Measurements from ENCODE around the gene CDC34.

CDC34 gene

DNA sequence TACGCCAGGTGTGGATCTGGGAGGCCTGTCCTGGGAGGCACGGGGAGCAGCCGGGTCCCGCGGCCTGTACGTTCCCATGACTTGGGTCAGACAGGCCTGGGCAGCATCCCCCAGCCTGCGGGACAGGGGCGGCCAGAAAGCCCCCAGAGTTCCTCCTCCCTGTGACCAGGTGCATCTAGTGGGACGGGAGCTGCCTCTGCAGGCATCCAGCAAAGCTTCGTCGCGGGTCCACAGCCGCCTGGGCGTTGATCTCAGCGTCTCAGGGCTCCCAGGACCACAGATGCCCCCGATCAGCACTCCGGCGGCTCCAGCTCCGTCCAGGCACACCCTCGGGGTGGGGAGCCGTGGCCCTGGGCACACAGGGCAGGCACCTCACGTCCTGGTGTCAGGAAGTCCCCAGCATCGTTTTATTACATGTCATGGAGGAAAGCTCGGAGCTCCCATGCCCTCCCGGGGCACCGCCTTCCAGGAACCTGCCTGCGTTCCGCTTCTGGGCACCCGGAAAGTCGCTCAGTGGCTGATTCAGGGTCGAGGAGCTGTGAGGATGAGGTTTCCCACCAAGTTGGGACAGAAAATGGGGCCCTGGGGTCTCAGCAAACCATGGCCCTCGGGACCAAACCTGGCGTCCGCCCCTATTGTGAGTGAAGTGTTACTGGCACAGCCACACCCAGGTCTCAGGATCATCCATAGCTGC lies 10.8 kb downstream of the CDC34 start:
- DNase-seq (ENCODE audit: low read depth) = no peak

DNA sequence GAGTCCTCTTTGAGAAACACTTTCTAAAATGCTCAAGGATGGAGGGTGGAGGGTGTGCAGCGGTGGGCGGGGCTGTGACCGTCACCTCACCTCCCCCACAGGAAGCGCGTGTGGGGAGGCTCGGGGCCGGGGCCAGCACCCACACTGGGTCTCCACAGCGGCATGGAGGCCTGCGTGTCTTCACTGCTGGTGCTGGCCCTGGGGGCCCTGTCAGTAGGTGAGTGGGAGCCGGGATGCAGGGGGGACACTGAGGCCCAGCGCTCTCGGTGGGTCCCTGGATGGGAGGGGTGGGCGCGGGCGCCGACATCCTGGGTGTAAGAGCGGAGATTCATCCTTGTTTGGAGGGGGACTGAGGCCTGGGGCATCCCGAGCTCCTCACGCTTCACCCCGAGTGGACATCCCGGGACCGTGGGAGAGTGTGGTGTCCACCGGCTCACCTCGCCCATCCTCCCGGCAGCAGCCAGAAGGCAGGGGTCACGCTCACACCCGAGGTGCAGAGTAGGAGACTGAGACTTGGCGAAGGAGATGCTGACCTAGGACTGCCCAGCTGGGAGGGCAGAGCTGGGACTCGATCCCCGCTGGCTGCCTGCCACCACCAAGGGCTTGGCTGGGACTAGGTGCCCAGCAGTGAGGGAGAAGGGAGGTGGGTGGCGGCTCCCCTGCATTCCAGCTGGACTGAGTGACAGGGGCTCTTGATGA lies 12.5 kb downstream of the CDC34 start, which contains the start of gene GZMM:
TSS of gene GZMM (plus strand) at position 144 of the 699 bp plus-strand sequence. CDS start at position 163, 19 bp downstream.
- DNase-seq (ENCODE audit: low read depth) = peak; percentile 68

GRCh38 chr19:547117-547516 lies 15.6 kb downstream of the CDC34 start:
- DNase-seq (ENCODE audit: low read depth) = no peak

DNA sequence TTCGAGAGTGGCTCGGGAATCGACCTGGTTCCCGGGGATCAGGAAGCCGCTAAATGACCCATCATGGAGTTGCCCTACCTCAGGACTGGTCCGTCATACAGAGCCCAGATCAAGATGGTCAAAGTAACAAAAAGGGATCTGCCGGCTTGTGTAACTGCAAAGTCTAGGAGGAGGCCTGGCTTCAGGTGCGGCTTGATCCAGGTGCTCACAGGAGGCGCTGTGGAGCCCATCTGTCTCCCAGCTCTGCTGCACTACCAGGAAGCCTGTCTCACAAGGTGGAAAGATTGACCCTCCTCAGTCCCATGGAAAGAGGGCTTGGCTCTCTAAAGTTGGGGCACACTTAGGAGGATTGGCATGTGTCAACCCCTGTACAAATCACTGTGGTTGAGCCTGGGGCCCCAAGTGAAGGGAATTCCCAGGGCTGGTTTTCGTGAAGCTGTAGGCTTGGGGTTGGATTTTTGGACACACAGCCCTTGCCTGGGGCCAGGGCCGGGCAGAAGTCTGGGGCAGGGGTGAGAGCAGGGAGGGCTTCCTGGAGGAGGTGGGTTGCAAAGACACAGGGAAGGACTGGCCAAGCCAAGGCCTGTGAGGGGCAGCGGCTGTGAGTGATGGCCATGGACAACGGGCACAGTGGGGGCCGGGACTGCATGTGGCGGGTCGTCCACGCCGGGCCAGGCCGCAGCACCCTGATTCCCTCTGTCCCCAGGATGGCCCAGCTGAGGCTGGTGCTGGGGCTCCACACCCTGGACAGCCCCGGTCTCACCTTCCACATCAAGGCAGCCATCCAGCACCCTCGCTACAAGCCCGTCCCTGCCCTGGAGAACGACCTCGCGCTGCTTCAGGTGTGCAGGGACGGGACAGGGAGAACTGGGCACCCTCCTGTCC lies 16.5 kb downstream of the CDC34 start:
- DNase-seq (ENCODE audit: low read depth) = no peak

DNA sequence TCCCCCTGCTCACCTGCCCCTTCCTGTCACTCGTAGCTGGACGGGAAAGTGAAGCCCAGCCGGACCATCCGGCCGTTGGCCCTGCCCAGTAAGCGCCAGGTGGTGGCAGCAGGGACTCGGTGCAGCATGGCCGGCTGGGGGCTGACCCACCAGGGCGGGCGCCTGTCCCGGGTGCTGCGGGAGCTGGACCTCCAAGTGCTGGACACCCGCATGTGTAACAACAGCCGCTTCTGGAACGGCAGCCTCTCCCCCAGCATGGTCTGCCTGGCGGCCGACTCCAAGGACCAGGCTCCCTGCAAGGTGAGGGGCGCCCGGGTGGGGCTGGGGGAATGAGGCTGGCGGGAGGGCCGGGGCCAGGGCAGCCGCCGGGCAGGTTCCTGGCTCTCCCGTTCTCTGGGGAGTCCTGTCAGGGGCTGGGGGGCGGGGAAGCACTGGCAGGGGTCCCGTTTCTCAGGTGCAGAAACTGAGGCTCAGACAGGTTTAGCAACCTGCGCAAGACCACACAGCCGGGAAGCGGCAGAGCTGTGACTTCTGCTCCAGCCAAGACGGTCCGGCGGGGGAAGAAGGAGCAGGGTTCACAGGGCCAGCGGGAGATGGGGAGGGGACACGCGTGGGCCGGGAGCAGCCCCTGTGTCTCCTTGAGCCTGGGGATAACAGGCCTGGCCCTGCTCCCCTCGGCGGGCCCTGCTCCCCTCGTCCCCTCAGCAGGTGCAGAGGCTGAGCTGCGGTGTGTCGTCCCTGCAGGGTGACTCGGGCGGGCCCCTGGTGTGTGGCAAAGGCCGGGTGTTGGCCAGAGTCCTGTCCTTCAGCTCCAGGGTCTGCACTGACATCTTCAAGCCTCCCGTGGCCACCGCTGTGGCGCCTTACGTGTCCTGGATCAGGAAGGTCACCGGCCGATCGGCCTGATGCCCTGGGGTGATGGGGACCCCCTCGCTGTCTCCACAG lies 17.6 kb downstream of the CDC34 start:
- no peak for DNase-seq (ENCODE audit: low read depth)

DNA sequence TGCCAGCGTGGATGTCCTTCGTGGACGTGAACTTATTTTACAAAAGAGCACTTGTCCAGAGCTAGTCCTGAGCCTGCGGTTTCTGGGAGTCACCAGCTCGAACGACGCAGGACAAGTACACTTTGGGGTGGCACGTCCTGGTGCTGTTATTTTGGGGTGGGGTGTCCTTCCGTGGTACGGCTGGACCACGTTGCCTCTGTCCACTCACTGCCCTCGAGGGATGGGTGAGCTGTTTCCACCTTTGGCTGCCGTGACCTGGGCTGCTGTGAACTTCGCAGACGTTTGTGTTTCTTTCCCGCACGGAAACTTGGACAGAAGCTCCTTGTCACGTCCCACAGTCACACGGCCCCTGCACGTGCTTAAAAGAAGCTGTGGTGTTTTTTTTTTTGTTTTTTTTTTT lies 23.3 kb downstream of the CDC34 start:
- DNase-seq (ENCODE audit: low read depth) = no peak

GRCh38 chr19:555474-555808 lies 23.9 kb downstream of the CDC34 start:
- no peak for DNase-seq (ENCODE audit: low read depth)

DNA sequence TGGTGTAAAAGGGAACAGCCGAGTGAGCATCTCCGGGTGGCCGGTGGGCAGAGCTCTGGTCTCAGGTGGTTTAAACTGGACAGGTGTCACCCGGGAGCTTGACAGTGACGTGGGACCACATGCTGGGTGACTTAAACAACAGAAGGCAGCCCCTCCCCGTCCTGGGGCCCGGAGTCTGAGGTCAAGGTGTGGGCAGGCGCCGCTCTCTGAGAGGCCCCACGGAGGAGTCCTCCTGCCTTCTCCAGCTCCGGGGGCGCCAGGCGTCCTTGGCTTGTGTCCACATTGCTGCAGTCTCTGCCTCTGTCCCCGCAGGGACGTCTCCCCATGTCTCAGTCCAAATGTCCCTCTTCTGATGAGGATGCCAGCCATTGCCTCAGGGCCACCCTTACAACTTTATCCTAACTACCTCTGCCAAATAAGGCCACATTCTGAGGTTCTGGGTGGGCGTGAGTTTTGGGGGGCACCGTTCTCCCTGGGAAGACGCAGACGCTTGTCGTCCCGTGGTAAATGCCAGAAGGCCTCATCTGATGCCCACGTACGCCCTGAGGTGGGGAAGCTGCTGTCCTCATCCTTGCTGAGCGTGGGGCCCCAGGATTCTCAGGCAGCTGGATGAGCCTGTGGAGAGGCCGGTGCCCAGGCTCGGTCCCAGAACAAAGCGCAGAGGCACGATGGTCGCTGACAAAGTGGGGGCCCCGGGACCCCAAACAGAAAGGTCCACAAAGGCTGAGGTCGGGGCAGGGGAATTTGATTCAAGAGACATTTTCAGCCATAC lies 25.2 kb downstream of the CDC34 start:
- no peak for DNase-seq (ENCODE audit: low read depth)

DNA sequence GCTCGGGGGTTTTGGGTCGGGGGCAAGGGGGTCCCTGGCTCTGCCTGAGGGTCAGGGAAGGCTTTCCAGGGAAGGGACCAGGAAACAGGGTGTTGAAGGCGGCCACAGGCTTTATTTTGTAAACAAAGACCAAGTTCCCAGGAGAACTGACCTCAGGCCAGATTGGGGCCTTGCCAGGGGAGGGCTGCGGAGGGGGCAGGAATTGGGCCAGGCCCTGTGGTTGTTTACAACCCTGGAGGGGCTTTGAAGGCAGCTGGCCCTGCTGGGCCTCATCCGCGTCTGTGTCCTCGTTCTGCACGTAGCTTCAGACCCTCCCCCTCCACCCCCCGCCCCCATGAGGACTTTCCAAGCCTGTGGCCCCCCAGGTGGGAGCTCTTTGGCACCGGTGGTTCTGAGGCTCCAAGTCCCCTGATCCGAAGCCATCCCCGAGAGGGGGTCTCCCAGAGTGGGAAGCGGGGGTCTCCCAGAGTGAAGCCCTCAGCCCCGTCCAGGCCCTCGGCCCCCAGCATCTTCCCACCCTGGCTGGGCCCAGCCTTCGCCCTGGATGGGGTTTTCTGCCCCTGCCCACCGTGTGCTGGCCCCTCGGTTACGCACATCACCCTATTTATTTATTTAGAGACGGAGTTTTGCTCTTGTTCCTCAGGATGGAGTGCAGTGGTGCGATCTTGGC lies 27.3 kb downstream of the CDC34 start:
- no peak for DNase-seq (ENCODE audit: low read depth)

DNA sequence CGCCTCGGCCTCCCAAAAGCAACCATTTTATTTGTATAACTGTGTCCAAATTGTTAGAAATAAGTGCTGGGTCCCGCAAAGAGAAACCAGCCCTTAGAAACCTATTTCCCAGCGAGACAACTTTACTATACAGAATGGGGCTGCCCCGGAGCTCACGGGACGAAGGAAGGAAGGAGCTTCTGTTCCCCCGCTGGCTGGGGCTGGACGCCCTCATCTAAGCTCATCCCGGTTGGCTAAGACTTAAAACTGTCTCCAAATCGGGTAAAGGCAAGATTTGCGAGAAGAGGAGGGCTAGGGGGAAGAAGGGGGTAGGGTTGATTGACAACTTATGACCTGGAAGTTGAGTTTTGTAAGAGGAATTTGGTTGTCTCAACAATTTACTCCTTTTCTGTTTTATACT lies 28.6 kb downstream of the CDC34 start:
- no peak for DNase-seq (ENCODE audit: low read depth)

GRCh38 chr19:566403-566802 lies 34.8 kb downstream of the CDC34 start:
- no peak for DNase-seq (ENCODE audit: low read depth)

DNA sequence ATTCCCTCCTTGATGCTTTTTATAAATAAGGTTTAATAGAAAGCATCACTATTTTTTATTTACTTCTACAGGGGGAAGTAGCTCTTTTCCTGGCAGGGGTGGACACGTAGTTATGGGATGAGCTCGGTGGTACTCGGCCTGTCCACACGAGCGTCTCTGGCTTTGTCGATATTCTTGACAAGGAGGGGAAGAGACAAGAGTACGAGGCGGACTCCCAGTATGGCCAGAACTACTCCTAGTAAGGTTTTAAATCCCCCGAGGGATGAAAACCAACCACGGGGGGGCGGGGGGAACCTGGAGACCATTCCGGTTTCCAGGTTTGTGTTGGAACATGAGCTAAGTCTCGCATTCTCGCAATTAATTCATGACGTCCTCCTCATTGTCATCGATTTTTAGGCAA lies 35.3 kb downstream of the CDC34 start:
- DNase-seq (ENCODE audit: low read depth) = no peak

- no peak for DNase-seq (ENCODE audit: low read depth)
Measured at GRCh38 chr19:567296-567900, 35.8 kb downstream of the CDC34 start.

DNA sequence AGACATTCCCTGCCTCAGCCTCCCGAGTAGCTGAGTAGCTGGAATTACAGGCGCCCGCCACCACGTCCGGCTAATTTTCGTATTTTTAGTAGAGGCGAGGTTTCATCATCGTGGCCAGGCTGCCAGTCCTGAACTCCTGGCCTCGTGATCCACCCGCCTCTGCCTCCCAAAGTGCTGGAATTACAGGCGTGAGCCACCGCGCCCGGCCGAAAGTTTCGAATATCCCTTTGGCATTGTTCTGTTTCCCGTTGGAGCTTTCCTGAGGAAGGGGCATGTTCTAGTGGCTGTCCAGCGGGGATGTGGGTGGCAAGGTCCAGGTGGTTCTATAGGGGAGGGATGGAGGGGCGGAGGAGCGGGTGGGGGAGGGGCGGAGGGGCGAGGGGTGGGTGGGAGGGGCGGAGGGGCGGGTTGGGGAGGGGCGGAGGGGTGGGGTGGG lies 38.7 kb downstream of the CDC34 start:
- DNase-seq (ENCODE audit: low read depth) = no peak

DNA sequence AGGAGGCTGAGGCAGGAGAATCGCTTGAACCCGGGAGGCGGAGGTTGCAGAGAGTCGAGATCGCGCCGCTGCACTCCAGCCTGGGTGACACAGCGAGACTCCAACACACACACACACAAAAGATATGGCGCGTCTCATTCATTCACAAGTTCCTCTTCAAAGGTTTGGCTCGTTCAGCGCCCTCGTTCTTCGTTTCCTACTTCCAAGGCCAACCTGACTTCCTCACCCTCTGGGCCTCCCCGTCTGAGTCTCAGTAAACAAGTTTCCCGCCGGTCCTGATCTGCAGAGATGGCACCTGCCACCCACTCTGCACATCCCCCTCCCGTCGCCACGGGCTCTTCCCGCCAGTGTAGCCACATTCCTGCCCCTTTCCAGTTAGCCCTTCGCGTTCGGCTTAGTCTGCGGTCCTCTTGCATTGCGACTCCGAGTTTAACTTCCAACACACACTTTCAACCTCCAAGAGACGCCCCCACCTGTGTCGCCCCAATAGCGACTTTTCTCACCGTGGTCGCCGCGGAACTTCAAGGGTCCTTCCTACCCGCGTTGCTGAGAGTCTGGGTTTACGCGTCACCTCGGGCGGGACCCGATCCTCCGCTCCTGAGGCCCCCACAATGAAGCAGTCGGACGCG lies 39.5 kb downstream of the CDC34 start:
- DNase-seq (ENCODE audit: low read depth) = peak; percentile 33

- DNase-seq (ENCODE audit: low read depth) = no peak
Measured at GRCh38 chr19:571566-571974, 40.0 kb downstream of the CDC34 start.

GRCh38 chr19:572140-572742 lies 40.7 kb downstream of the CDC34 start, which contains the start of gene BSG:
Gene BSG (plus strand): TSS chr19:572596. CDS start chr19:572635, 39 bp downstream.
- peak; percentile 95 for DNase-seq (ENCODE audit: low read depth)

DNA sequence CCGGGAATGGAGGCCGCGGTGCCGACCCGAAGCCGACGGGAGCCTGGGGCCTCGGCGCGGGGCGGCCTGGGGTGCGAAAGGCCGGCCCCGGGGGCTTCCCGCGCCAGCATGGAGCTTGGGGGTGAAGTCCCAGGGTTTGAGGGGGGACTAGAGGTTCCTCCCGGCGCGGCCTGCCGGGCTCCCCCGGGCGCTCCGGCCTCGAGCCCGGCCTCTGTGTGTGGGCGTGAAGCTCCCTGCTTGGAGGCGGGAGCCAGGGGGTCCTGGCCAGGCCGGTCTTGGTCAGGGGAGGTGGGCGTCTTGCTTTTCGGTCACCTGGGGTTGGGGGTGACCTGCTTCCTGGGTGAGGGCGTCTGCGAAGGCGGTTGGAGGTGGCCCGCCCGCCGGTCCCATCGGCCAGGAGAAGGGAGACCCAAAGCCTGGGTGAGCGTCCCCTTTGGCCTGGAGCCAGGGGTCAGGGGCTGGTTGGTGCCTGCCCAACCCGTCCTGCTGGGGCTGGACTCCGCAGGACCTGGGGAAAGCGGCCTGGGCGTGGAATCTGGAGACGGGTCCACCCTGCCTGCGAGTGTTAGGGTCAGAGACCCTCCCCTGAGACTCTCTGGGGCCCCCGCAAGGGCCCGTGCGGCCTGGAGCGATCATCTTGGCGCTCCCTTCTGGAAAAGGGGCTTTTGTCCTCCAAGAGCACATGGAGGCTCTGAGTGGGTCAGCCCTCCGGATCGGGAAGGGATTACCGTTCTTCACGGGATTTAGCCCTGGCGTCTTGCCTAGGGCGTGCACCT lies 41.4 kb downstream of the CDC34 start:
- no peak for DNase-seq (ENCODE audit: low read depth)
